A549 treated with AZD9567 at 1 μM for 4 hours (cell line): Measurements from ENCODE around the gene SLC15A1. TPM values are rescaled to one million over a fixed set of nuclear protein-coding genes. Genes with fewer than 3 reads are reported as not detected.

ENCODE experiments used
- total RNA-seq: library from RNA; stranded (reverse); fragments of 200-300 nt; extraction: Qiagen RNA extraction; gene quantifications from 5 replicates; pipeline ENCODE4 v1.2.3, GENCODE V29; 2022; ENCODE audit not compliant: insufficient read depth

SLC15A1 gene
- total RNA-seq = 0.03 to 0.05 TPM (median 0.03 TPM) in 3 of 5 replicates, not detected in the others

GRCh38 chr13:98752467-98753290, at the start of gene SLC15A1:
Gene SLC15A1, minus strand, starts transcription at chr13:98752672. Its CDS starts 74 bp downstream, at chr13:98752598.

Other genes with a start within 250 kb of the SLC15A1 start
- 53.7 to 92.9 TPM (median 57.0 TPM) in 5 replicates for gene STK24, start 175.6 kb downstream of the SLC15A1 start, total RNA-seq
- gene DOCK9, start 225.4 kb upstream of the SLC15A1 start, total RNA-seq = 20.8 to 29.0 TPM (median 24.0 TPM) in 5 replicates